ENCODE results near the gene GUCA1A.

DNA sequence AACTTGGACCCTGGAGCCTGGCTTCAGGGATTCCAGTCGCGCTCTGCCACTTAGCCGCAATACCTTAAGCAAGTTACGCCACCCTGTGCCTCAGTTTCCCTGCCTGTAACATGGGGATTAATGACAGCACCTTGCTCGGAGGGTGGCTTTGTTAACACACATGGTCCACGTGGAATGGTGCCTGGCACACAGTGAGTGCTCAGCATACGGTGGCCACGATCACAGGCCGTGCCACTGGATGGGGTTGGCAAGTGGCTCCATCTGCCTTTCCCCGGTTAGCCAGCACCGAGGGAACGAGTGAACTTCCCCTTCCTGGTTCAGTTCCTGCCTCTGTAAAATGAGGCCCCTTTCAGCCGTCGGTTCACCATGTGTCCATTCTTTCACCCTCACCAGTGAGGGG, 47.9 kb upstream of the GUCA1A start:
- TF ChIP-seq, protein P1, sequence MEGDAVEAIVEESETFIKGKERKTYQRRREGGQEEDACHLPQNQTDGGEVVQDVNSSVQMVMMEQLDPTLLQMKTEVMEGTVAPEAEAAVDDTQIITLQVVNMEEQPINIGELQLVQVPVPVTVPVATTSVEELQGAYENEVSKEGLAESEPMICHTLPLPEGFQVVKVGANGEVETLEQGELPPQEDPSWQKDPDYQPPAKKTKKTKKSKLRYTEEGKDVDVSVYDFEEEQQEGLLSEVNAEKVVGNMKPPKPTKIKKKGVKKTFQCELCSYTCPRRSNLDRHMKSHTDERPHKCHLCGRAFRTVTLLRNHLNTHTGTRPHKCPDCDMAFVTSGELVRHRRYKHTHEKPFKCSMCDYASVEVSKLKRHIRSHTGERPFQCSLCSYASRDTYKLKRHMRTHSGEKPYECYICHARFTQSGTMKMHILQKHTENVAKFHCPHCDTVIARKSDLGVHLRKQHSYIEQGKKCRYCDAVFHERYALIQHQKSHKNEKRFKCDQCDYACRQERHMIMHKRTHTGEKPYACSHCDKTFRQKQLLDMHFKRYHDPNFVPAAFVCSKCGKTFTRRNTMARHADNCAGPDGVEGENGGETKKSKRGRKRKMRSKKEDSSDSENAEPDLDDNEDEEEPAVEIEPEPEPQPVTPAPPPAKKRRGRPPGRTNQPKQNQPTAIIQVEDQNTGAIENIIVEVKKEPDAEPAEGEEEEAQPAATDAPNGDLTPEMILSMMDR (IDR thresholded peaks at IDR 0.05; ENCODE audit: insufficient read depth, low read length, poor library complexity, severe bottlenecking), result no peak
- TF ChIP-seq EZH2phosphoT487 (conservative IDR thresholded peaks at IDR 0.05; ENCODE audit: low read length), result no peak

Data from SU-DHL-6 (cell line).